Measurements from ENCODE around the gene SAP30L.

DNA sequence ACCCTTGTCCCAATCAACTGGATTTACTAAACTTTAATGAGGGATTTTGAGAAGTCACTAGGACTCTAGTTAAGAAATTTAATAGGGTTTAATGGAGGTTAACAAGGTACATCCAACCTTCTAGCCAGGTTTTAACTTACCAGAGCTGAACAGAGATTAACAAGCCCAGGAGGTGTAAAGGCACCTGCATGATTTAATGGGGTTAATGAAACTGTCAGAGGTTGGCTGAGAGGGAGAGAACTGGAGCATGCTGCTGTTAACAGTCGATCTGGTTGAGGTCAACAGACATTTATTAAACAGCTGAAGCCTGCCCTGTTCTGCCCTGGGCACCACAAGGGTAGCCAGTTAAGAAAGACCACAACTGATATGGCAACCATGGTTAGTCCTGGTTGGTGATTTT, 18.6 kb downstream of the SAP30L start:
- no peak for TF ChIP-seq POLR2A (IDR thresholded peaks at IDR 0.05)
- TF ChIP-seq, protein P1, sequence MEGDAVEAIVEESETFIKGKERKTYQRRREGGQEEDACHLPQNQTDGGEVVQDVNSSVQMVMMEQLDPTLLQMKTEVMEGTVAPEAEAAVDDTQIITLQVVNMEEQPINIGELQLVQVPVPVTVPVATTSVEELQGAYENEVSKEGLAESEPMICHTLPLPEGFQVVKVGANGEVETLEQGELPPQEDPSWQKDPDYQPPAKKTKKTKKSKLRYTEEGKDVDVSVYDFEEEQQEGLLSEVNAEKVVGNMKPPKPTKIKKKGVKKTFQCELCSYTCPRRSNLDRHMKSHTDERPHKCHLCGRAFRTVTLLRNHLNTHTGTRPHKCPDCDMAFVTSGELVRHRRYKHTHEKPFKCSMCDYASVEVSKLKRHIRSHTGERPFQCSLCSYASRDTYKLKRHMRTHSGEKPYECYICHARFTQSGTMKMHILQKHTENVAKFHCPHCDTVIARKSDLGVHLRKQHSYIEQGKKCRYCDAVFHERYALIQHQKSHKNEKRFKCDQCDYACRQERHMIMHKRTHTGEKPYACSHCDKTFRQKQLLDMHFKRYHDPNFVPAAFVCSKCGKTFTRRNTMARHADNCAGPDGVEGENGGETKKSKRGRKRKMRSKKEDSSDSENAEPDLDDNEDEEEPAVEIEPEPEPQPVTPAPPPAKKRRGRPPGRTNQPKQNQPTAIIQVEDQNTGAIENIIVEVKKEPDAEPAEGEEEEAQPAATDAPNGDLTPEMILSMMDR (IDR thresholded peaks at IDR 0.05 in 8 of 11, conservative IDR thresholded peaks at IDR 0.05 in 3 of 11) = no peak
